ENCODE measurements around the gene TFAP2E. TPM values are rescaled to one million over a fixed set of nuclear protein-coding genes. Genes with fewer than 3 reads are reported as not detected.

Gene TFAP2E
- total RNA-seq, 1 experiment from 2014 or later = not detected

- DNase-seq (ENCODE audit: low spot score) = peak; percentile 60
Observed at GRCh38 chr1:35557118-35557610, 15.9 kb upstream of the TFAP2E start, which contains the start of gene KIAA0319L. KIAA0319L (minus strand) TSS chr1:35557403; CDS start chr1:35554491, 2,912 bp downstream.

GRCh38 chr1:35557611-35558373 lies 15.3 kb upstream of the TFAP2E start, which contains the start of gene NCDN:
NCDN (plus strand) TSS chr1:35557799; CDS start chr1:35558191, 392 bp downstream.
- DNase-seq (ENCODE audit: low spot score) = peak; percentile 93

- DNase-seq (ENCODE audit: low spot score) = no peak
Observed at GRCh38 chr1:35558374-35559316, 14.5 kb upstream of the TFAP2E start.

- DNase-seq (ENCODE audit: low spot score) = no peak
Observed at GRCh38 chr1:35559317-35559944, 13.7 kb upstream of the TFAP2E start.

- DNase-seq (ENCODE audit: low spot score) = no peak
Observed at GRCh38 chr1:35560256-35561225, 12.6 kb upstream of the TFAP2E start.

GRCh38 chr1:35561297-35561971 lies 11.7 kb upstream of the TFAP2E start:
- no peak for DNase-seq (ENCODE audit: low spot score)

- no peak for DNase-seq (ENCODE audit: low spot score)
Observed at GRCh38 chr1:35561972-35562680, 11.0 kb upstream of the TFAP2E start.

- no peak for DNase-seq (ENCODE audit: low spot score)
Observed at GRCh38 chr1:35563166-35563565, 9.9 kb upstream of the TFAP2E start.

- peak; percentile 49 for DNase-seq (ENCODE audit: low spot score)
Observed at GRCh38 chr1:35564037-35564883, 8.9 kb upstream of the TFAP2E start.

GRCh38 chr1:35564884-35565741 lies 8.0 kb upstream of the TFAP2E start:
- no peak for DNase-seq (ENCODE audit: low spot score)

- no peak for DNase-seq (ENCODE audit: low spot score)
Observed at GRCh38 chr1:35565742-35566133, 7.4 kb upstream of the TFAP2E start.

GRCh38 chr1:35567947-35568558 lies 5.1 kb upstream of the TFAP2E start:
- no peak for DNase-seq (ENCODE audit: low spot score)

- DNase-seq (ENCODE audit: low spot score) = peak; percentile 23
Observed at GRCh38 chr1:35568975-35569395, 4.1 kb upstream of the TFAP2E start.

GRCh38 chr1:35569936-35570335 lies 3.2 kb upstream of the TFAP2E start:
- DNase-seq (ENCODE audit: low spot score) = no peak

GRCh38 chr1:35570589-35571137 lies 2.5 kb upstream of the TFAP2E start:
- no peak for DNase-seq (ENCODE audit: low spot score)

GRCh38 chr1:35571263-35571662 lies 1.9 kb upstream of the TFAP2E start:
- no peak for DNase-seq (ENCODE audit: low spot score)

GRCh38 chr1:35572296-35572695 lies 818 bp upstream of the TFAP2E start:
- DNase-seq (ENCODE audit: low spot score) = no peak

Measured in H4 (cell line).